Kidney epithelial cell (primary cell): ENCODE results near the gene TIFAB. TPM values are rescaled to one million over a fixed set of nuclear protein-coding genes. Genes with fewer than 3 reads are reported as not detected.
A peak's percentile ranks its signal among the peaks of the same experiment; 100 is the strongest.

Experiments
- DNase-seq: peaks from one replicate; pipeline ENCODE4 v3.0.0-alpha.2; 2010; ENCODE audit warnings: low read depth
- H3K27me3 ChIP-seq: 2 replicates; pipeline ENCODE4 v1.6.0; 2011; ENCODE audit warnings: low read length; ENCODE audit not compliant: control insufficient read depth, insufficient read depth
- H3K36me3 ChIP-seq: 2 replicates; pipeline ENCODE4 v1.5.1; 2011; ENCODE audit warnings: low read length; ENCODE audit not compliant: control insufficient read depth, insufficient read depth
- H3K4me3 ChIP-seq: 2 replicates; pipeline ENCODE4 v1.5.1; 2011; ENCODE audit warnings: low read depth, mild to moderate bottlenecking, control low read depth, low read length
- CTCF ChIP-seq: IDR thresholded peaks from 2 replicates; pipeline ENCODE4 v1.5.1; 2011; ENCODE audit warnings: mild to moderate bottlenecking, moderate library complexity, low read length, control low read depth, inconsistent platforms; ENCODE audit not compliant: insufficient read depth, poor library complexity, severe bottlenecking
- total RNA-seq: library from RNA; depleted of rRNA; stranded (reverse); fragments of >200 nt; gene quantifications from 2 replicates; pipeline ENCODE4 v1.2.3, GENCODE V29; 2015

TIFAB gene
- total RNA-seq, 1 donor from 2014 or later = not detected

DNA sequence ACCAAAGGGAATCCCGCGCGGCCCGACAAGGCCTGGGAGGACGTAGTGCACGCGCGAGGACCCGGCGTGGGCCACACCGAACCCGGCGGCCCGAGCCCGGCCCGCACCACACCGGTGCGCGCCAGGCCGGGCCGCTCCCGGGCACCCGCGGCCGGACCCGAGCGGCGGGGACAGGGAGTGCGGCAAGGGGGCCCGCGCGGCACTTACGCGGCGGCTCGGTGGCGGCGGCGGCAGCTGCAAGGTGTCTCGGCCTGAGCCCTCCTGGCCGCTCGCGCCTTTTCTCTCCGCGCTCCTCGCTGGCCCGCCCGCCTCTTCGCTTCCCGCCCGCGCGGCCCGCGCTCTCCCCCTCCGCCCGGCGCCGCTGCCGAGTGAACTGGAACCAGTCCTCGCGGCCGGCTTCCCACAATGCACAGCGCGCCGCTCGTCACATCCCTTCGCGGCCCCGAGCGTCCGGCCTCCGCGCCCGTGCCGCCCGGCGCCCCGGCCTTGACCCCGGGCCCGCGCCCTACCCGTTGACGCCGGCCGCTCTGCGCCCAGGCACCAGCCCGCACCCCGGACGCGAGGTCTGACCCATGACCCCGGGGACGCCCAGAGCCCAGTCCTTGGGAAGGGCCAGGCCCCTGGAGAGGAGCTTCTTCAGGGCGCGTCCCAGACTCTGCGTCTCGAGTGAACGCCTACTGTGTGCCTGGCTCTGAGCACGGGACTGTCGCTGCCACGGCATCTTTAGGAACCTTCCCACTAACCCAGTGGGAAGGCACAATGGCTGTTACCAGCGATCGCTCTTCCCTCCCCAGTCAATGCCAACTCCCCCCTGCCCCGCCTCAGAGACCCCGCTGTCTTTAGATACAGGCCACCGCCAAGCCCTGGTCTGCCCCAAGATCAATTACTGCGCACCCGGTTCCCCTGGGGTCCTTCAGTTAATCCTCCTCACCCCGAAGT is 53.0 kb downstream of the TIFAB start, which contains the start of gene MACROH2A1:
Gene MACROH2A1, minus strand, starts transcription at position 377 of the 939 bp plus-strand sequence. CDS start 10,138 bp downstream, outside the sequence.
- no peak for TF ChIP-seq CTCF
- no peak for DNase-seq

DNA sequence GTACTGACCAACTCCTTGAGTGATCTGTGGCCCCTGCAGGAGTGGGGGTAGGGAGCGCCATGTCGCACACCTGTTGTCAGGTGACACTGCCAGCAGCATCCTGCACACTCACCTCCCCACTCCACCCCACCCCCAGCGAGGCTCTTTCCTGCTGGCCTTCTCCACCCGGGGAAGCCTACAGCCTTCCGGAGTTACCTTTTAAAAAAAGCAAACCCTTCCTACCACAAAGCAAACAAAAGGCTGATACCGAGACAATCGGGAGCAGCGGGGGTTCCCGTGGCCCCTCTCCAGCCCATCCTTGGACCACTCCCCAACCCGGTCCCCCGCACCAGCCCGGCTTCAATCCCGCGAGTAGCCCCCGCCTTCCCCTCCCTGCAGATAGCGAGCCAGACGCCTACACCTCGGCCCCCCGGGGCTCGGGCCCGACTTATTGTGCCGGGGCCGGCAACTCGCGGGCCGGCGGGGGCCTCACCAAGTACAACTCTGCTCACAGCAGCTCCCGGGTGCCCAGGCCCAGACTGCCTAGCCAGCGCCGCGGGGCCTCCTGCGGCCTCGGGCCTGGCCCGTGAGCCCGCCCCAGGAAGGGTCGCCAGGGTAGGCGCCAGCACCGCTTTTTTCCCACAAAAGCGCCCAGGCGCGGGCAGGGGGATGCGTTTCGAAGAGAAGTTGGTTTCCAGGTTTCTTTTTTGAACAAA is 53.8 kb downstream of the TIFAB start:
- no peak for TF ChIP-seq CTCF
- no peak for DNase-seq
- Histone ChIP-seq H3K4me3 (peak overlapping the region; percentile 74), H3K27me3 (no peaks in the 10 kb centered on the region), H3K36me3 (no peaks in the 10 kb centered on the region)

More for the DNA sequence above, 53.0 kb downstream of the TIFAB start, which contains the start of gene MACROH2A1:
- Histone ChIP-seq H3K36me3 (no peaks in the 10 kb centered on the region), H3K4me3 (peak within 1 kb of the TSS; percentile 74), H3K27me3 (no peaks in the 10 kb centered on the region)

Other genes with a start within 250 kb of the TIFAB start
- 298 TPM in 2 replicates for gene MACROH2A1, start 53.1 kb downstream of the TIFAB start, total RNA-seq
- gene DCANP1, start 5.0 kb downstream of the TIFAB start, total RNA-seq = not detected in 2 replicates
- 0.04 TPM in 1 of 2 replicates, not detected in the other for gene NEUROG1, start 83.6 kb upstream of the TIFAB start, total RNA-seq
- gene CXCL14, start 126.6 kb upstream of the TIFAB start, total RNA-seq = not detected in 2 replicates